GM23248 (cell line): ENCODE results near the gene PRSS50.

Experiments
- EZH2 ChIP-seq: fragments of 200-600 bp; sonication (generic); IDR thresholded peaks from 2 replicates; pipeline ENCODE4 v1.6.1; 2018; ENCODE audit warnings: antibody characterized with exemption, mild to moderate bottlenecking; ENCODE audit not compliant: insufficient read depth, poor library complexity, severe bottlenecking
- EZH2phosphoT487 ChIP-seq: fragments of 200-600 bp; sonication (generic); IDR thresholded peaks from 2 replicates; pipeline ENCODE4 v1.6.1; 2018; ENCODE audit warnings: antibody characterized with exemption, moderate library complexity, mild to moderate bottlenecking, low read depth; ENCODE audit not compliant: insufficient read depth

- TF ChIP-seq EZH2 = no peak
- TF ChIP-seq EZH2phosphoT487 = no peak
These were observed 50.5 kb downstream of the PRSS50 start for GRCh38 chr3:46667061-46667621.
